ENCODE results near the gene NELFA.

The NELFA gene

GRCh38 chr4:1987721-1988326, 20.9 kb downstream of the NELFA start:
- H3K9me3 ChIP-seq (ENCODE audit: insufficient read depth, low read length), result no peaks in the 10 kb centered on the region
- H3K9me2 ChIP-seq (replicated peaks; ENCODE audit: insufficient read depth, low read length), result no peaks in the 10 kb centered on the region
- H3F3A ChIP-seq (ENCODE audit: insufficient read depth), result peaks cover 2% of the 10 kb centered on the region; the same call in 1 of the 2 replicates
- H3K4me3 ChIP-seq (ENCODE audit: insufficient read depth, low read length, poor library complexity, severe bottlenecking), result no peak overlapping the region
- H3K4me2 ChIP-seq (ENCODE audit: low read depth, low read length, poor library complexity, severe bottlenecking), result no peak overlapping the region
- H3K27me3 ChIP-seq (ENCODE audit: low read length), result no peaks in the 10 kb centered on the region
- no peaks in the 10 kb centered on the region; the same call in 1 of the 2 replicates for H4K20me1 ChIP-seq (ENCODE audit: low read depth, low read length)
- no peaks in the 10 kb centered on the region for H3K36me3 ChIP-seq (ENCODE audit: low read length)
- no peak overlapping the region for H3K27ac ChIP-seq (ENCODE audit: low read depth, low read length)
- no peak overlapping the region for H2AFZ ChIP-seq (ENCODE audit: low read depth, low read length, severe bottlenecking)
- peaks cover 16% of the 10 kb centered on the region; the same call in 1 of the 2 replicates for H3K79me2 ChIP-seq (ENCODE audit: insufficient read depth, low read length)
- TF ChIP-seq CTCF (IDR thresholded peaks at IDR 0.05; ENCODE audit: insufficient read depth, low read length, poor library complexity, severe bottlenecking) (no peak), EZH2phosphoT487 (conservative IDR thresholded peaks at IDR 0.05; ENCODE audit: low read length) (no peak)
- no peak overlapping the region for H3K9ac ChIP-seq (ENCODE audit: low read length)

- no peaks in the 10 kb centered on the region for H3K9me3 ChIP-seq (ENCODE audit: insufficient read depth, low read length)
- H3K9ac ChIP-seq (ENCODE audit: low read length), result no peak overlapping the region
- H3F3A ChIP-seq (ENCODE audit: insufficient read depth), result peaks cover 5% of the 10 kb centered on the region
- H2AFZ ChIP-seq (ENCODE audit: low read depth, low read length, severe bottlenecking), result no peak overlapping the region
- no peak overlapping the region for H3K4me2 ChIP-seq (ENCODE audit: low read depth, low read length, poor library complexity, severe bottlenecking)
- no peak overlapping the region for H3K4me3 ChIP-seq (ENCODE audit: insufficient read depth, low read length, poor library complexity, severe bottlenecking)
- H3K27ac ChIP-seq (ENCODE audit: low read depth, low read length), result no peak overlapping the region
- no peaks in the 10 kb centered on the region for H3K27me3 ChIP-seq (ENCODE audit: low read length)
- TF ChIP-seq EZH2phosphoT487 (conservative IDR thresholded peaks at IDR 0.05; ENCODE audit: low read length), result no peak
- no peak for TF ChIP-seq CTCF (IDR thresholded peaks at IDR 0.05; ENCODE audit: insufficient read depth, low read length, poor library complexity, severe bottlenecking)
- H3K79me2 ChIP-seq (ENCODE audit: insufficient read depth, low read length), result peaks cover 11% of the 10 kb centered on the region; the same call in 1 of the 2 replicates
- 0 out of 2 replicates have a peak, but pooled peaks cover under 1% of the 10 kb centered on the region for H3K36me3 ChIP-seq (ENCODE audit: low read length)
- H3K9me2 ChIP-seq (replicated peaks; ENCODE audit: insufficient read depth, low read length), result no peaks in the 10 kb centered on the region
- no peaks in the 10 kb centered on the region; the same call in 1 of the 2 replicates for H4K20me1 ChIP-seq (ENCODE audit: low read depth, low read length)
Observed at GRCh38 chr4:1987296-1987695, 21.5 kb downstream of the NELFA start.

GRCh38 chr4:1986578-1987210, 22.1 kb downstream of the NELFA start:
- peaks cover 5% of the 10 kb centered on the region; the same call in 1 of the 2 replicates for H3K79me2 ChIP-seq (ENCODE audit: insufficient read depth, low read length)
- H3K9me3 ChIP-seq (ENCODE audit: insufficient read depth, low read length), result no peaks in the 10 kb centered on the region
- no peak overlapping the region for H3K4me3 ChIP-seq (ENCODE audit: insufficient read depth, low read length, poor library complexity, severe bottlenecking)
- H3K27ac ChIP-seq (ENCODE audit: low read depth, low read length), result no peak overlapping the region
- H3K27me3 ChIP-seq (ENCODE audit: low read length), result no peaks in the 10 kb centered on the region
- H4K20me1 ChIP-seq (ENCODE audit: low read depth, low read length), result no peaks in the 10 kb centered on the region; the same call in 1 of the 2 replicates
- no peak overlapping the region for H2AFZ ChIP-seq (ENCODE audit: low read depth, low read length, severe bottlenecking)
- TF ChIP-seq CTCF (IDR thresholded peaks at IDR 0.05; ENCODE audit: insufficient read depth, low read length, poor library complexity, severe bottlenecking) (no peak), EZH2phosphoT487 (conservative IDR thresholded peaks at IDR 0.05; ENCODE audit: low read length) (no peak)
- H3K4me2 ChIP-seq (ENCODE audit: low read depth, low read length, poor library complexity, severe bottlenecking), result no peak overlapping the region
- H3K9ac ChIP-seq (ENCODE audit: low read length), result no peak overlapping the region
- H3F3A ChIP-seq (ENCODE audit: insufficient read depth), result peaks cover 11% of the 10 kb centered on the region
- no peaks in the 10 kb centered on the region for H3K9me2 ChIP-seq (replicated peaks; ENCODE audit: insufficient read depth, low read length)
- peaks cover 6% of the 10 kb centered on the region; the same call in 1 of the 2 replicates for H3K36me3 ChIP-seq (ENCODE audit: low read length)

Measured in SU-DHL-6 (cell line).